A673 (cell line): Measurements from ENCODE around the gene FLOT2.

Source experiments
- EZH2 ChIP-seq: fragments of 200-600 bp; sonication (generic); IDR thresholded peaks from 2 replicates; pipeline ENCODE4 v1.6.1; 2017; ENCODE audit warnings: borderline replicate concordance, low read depth, mild to moderate bottlenecking, mixed read lengths, antibody characterized with exemption, low read length; ENCODE audit not compliant: poor library complexity, severe bottlenecking
- TF ChIP-seq, protein P1 (sequence below): fragments of 300-800, 200-600 bp; sonication (generic); conservative IDR thresholded peaks from 2 replicates; pipeline ENCODE4 v1.5.1; 2017; ENCODE audit warnings: low read depth, mild to moderate bottlenecking, antibody characterized with exemption, low read length, moderate library complexity, mixed read lengths

DNA sequence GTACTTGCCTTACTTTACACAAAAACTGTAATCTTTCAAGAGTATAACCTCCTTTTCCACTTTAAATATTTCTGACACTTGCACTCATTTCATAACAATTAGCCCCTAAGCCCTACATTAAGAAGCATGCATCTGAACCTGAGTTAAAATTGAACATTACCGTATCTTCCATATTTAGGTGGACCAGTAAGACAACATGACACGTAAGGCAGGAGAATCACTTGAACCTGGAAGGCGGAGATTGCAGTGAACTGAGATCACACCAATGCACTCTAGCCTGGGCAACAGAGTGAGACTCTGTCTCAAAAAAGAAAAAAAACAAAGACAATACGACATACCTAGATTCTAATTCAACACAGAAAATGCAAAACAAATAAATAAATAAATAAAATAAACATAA lies 46.8 kb upstream of the FLOT2 start:
- TF ChIP-seq, protein P1, sequence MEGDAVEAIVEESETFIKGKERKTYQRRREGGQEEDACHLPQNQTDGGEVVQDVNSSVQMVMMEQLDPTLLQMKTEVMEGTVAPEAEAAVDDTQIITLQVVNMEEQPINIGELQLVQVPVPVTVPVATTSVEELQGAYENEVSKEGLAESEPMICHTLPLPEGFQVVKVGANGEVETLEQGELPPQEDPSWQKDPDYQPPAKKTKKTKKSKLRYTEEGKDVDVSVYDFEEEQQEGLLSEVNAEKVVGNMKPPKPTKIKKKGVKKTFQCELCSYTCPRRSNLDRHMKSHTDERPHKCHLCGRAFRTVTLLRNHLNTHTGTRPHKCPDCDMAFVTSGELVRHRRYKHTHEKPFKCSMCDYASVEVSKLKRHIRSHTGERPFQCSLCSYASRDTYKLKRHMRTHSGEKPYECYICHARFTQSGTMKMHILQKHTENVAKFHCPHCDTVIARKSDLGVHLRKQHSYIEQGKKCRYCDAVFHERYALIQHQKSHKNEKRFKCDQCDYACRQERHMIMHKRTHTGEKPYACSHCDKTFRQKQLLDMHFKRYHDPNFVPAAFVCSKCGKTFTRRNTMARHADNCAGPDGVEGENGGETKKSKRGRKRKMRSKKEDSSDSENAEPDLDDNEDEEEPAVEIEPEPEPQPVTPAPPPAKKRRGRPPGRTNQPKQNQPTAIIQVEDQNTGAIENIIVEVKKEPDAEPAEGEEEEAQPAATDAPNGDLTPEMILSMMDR = no peak
- no peak for TF ChIP-seq EZH2
